T-helper 1 cell treated with Interleukin-12 subunit alpha and Interleukin-12 subunit beta and Interleukin-4 antibody, amounts not matched to agents 30 μg/mL and 1 μg/mL, for 36 hours (primary cell): ENCODE results near the gene MTREX.
A peak's percentile ranks its signal among the peaks of the same experiment; 100 is the strongest.
"Not testable (repeated sequence)": the region's sequence is repeated elsewhere in the genome, so short reads cannot be mapped to it uniquely, and the experiment has no call there.

ENCODE experiments used
- H3K27ac Mint-ChIP-seq: one replicate; pipeline ENCODE4 v1.8.0; 2021; ENCODE audit warnings: mild to moderate bottlenecking, mixed read lengths
- H3K27me3 Mint-ChIP-seq: one replicate; pipeline ENCODE4 v1.8.0; 2021; ENCODE audit warnings: low read depth, mixed read lengths
- H3K36me3 Mint-ChIP-seq: one replicate; pipeline ENCODE4 v1.8.0; 2021; ENCODE audit warnings: low read depth, mixed read lengths
- H3K4me1 Mint-ChIP-seq: one replicate; pipeline ENCODE4 v1.8.0; 2021; ENCODE audit warnings: low read depth, mixed read lengths
- H3K4me3 Mint-ChIP-seq: one replicate; pipeline ENCODE4 v1.8.0; 2021; ENCODE audit warnings: mild to moderate bottlenecking, moderate library complexity, mixed read lengths
- H3K9me3 Mint-ChIP-seq: one replicate; pipeline ENCODE4 v1.8.0; 2021; ENCODE audit warnings: mixed read lengths

Gene MTREX

DNA sequence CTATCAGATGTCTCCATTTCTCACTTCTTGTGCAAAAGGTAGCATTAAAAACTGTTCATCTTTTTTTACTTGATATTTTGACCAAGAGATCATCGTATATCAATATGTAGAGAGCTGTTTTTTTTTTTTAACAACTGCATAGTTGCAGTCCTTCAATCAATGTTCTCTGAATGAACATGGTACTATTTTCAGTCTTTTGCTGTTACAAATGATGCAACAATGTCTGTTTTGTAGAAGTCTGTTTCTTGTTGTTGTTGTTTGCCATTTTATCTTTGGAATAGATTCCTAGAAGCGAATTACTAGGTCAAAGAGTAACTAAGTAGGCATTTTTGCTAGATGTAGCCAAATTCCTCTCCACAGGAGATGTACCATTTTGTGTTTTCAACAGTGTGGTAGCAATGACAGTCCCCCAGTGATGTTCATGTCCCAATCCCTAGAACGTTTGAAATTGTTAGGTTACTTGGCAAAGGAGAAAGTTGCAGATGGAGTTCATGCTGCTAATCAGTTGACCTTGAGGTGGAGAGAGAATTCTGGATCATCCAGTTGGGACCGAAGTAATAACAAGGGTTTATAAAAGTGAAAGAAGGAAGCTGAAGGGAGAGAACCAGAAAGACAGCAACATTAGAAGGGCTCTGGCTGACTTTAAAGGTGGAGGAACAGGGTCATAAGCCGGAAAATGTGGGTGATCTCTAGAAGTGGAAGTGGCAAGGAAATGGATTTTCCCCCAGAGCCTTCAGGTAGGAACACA lies 6.3 kb downstream of the MTREX start:
- Mint-ChIP-seq H3K36me3 (peaks cover 35% of the 10 kb centered on the region), H3K9me3 (peaks cover 3% of the 10 kb centered on the region), H3K27ac (no peak overlapping the region), H3K27me3 (no peaks in the 10 kb centered on the region), H3K4me1 (peaks cover 26% of the 10 kb centered on the region), H3K4me3 (no peak overlapping the region)

DNA sequence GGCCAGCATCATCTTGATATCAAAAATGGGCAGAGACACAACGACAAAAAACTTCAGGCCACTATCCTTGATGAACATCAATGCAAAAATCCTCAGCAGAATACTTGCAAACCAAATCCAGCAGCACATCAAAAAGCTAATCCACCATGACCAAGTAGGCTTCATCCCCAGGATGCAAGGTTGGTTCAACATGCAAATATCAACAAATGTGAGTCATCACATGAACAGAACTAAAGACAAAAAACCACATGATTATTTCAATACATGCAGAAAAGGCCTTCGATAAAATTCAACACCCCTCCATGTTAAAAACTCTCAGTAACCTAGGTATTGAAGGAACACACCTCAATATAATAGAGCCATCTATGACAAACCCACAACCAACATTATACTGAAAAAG lies 8.5 kb downstream of the MTREX start:
- Mint-ChIP-seq H3K9me3 (peaks cover 3% of the 10 kb centered on the region), H3K4me1 (peaks cover 23% of the 10 kb centered on the region), H3K27ac (no peak overlapping the region), H3K27me3 (no peaks in the 10 kb centered on the region), H3K36me3 (peaks cover 34% of the 10 kb centered on the region), H3K4me3 (no peak overlapping the region)

DNA sequence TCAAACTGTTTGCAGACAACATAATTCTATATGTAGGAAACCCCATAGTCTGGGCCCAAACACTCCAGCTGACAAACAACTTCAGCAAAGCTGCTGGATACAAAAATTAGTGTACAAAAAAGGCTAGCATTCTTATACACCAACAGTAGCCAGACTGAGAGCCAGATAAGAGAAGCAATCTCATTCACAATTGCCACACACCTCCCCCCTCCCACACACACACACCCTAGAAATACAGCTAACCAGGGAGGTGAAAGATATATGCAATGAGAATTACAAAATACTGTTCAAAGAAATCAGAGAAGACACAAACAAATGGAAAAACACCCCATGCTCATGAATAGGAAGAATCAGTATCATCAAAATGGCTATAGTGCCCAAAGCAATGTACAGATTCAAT lies 9.0 kb downstream of the MTREX start:
- H3K27ac Mint-ChIP-seq = no peak overlapping the region

DNA sequence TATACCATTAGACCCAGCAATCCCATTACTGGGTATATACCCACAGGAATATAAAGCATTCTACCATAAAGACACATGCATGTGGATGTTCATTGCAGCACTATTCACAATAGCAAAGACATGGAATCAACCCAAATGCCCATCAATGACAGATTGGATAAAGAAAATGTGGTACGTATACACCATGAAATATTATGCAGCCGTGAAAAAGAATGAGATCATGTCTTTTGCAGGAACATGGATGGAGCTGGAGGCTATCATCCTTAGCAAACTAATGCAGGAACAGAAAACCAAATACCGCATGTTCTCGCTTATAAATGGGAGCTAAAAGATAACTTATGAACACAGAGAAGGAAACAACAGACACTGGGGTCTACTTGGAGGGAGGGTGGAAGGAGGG lies 10.4 kb downstream of the MTREX start:
- Mint-ChIP-seq H3K36me3 (peaks cover 28% of the 10 kb centered on the region), H3K4me1 (peaks cover 17% of the 10 kb centered on the region)
- H3K9me3 Mint-ChIP-seq, H3K4me3 Mint-ChIP-seq, H3K27ac Mint-ChIP-seq, H3K27me3 Mint-ChIP-seq: not testable (repeated sequence)

More for the DNA sequence above, 9.0 kb downstream of the MTREX start:
- no peaks in the 10 kb centered on the region for H3K27me3 Mint-ChIP-seq
- peaks cover 19% of the 10 kb centered on the region for H3K4me1 Mint-ChIP-seq
- H3K9me3 Mint-ChIP-seq = peaks cover 3% of the 10 kb centered on the region
- H3K36me3 Mint-ChIP-seq = peaks cover 31% of the 10 kb centered on the region
- H3K4me3 Mint-ChIP-seq = no peak overlapping the region

DNA sequence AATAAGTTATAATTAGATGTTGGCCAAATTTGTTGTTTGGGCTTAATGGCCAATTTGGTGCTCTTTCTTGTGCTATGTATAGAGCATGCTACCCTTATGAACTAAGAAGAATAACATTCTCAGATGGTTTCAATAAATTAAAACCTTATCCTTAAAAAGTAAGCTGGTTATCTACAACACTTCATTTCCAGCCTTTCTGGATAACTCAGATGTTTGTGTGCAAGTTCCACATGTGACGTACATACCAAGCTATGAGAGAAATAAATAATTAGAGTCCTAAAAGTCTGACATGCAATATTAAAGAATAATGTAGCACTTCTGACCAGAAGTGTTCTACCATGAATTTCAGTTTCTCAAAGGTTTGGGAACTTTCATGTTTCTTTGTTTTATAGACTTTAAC lies 11.7 kb downstream of the MTREX start:
- Mint-ChIP-seq H3K27ac (no peak overlapping the region), H3K4me3 (no peak overlapping the region), H3K4me1 (peaks cover 10% of the 10 kb centered on the region), H3K9me3 (peaks cover 3% of the 10 kb centered on the region), H3K27me3 (no peaks in the 10 kb centered on the region), H3K36me3 (peaks cover 22% of the 10 kb centered on the region)

DNA sequence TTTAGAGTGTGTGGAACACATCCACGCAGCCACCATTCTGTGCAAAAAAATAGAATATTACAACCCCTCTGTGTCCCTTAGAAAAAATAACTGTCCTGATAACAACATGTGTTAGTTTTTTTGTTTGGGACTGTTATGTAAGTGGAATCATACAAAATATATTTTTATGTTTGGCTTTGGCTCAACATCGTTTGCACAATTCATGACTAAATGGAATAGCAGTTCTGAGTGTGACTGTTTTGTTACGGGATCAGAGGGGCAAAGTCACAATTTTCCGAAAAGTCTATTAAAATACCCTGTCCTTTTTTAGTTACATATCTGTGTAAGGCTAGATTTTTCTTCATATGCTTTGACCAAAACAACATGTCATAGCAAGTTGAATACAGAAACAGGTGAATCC lies 12.8 kb downstream of the MTREX start:
- Mint-ChIP-seq H3K9me3 (peaks cover 3% of the 10 kb centered on the region), H3K4me1 (peaks cover 8% of the 10 kb centered on the region), H3K36me3 (peaks cover 24% of the 10 kb centered on the region), H3K27me3 (no peaks in the 10 kb centered on the region), H3K27ac (no peak overlapping the region), H3K4me3 (no peak overlapping the region)

DNA sequence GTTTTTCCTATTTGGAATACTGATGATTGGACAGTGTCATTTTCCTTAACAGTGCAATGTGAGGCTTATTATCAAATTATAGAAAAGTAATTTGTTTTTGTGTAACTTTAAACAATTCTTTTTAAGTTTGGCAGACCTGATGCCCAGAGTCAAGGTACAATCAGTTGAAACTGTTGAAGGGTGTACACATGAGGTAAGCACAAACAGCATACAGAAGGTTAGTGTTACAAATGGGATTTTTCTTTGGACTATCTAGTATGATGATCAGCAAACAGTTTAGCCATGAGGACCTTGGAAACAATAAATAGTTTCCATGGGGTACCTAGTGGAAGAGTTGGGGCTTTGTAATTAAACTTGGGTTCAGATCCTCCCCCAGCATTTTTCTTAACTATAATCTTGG lies 16.2 kb downstream of the MTREX start:
- H3K4me1 Mint-ChIP-seq = peaks cover 13% of the 10 kb centered on the region
- H3K27ac Mint-ChIP-seq = no peak overlapping the region
- H3K9me3 Mint-ChIP-seq = no peaks in the 10 kb centered on the region
- no peak overlapping the region for H3K4me3 Mint-ChIP-seq
- H3K36me3 Mint-ChIP-seq = peaks cover 14% of the 10 kb centered on the region
- H3K27me3 Mint-ChIP-seq = no peaks in the 10 kb centered on the region

DNA sequence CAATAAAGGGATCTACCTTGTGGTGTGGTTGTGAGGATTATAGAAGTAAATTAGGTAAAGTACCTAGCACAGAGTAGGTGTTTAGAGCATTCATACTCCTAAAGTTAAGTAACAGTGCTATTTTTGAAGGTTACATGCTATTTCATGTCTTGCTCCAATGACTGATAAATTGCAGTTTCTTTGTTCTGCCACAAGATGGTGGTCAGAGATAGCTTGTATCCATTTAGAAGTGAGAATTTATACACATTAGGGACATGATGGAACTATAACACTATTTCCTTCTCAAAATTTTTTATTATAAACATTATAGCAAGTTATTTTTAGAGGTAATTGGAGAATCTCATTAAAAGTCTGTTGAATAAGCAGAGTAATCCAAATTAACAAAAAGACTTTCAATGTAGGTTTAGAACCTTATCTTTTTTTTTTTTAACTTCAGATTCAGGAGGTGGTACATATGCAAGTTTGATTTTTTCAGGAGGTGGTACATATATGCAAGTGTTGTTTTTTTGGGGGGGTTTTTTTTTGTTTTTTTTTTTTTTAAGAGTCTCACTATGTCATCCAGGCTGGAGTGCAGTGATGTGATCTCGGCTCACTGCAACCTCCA lies 17.1 kb downstream of the MTREX start:
- no peak overlapping the region for H3K4me3 Mint-ChIP-seq
- no peaks in the 10 kb centered on the region for H3K9me3 Mint-ChIP-seq
- H3K36me3 Mint-ChIP-seq = peaks cover 18% of the 10 kb centered on the region
- peak overlapping the region; percentile 12 for H3K27ac Mint-ChIP-seq
- H3K4me1 Mint-ChIP-seq = peaks cover 13% of the 10 kb centered on the region
- H3K27me3 Mint-ChIP-seq = no peaks in the 10 kb centered on the region

DNA sequence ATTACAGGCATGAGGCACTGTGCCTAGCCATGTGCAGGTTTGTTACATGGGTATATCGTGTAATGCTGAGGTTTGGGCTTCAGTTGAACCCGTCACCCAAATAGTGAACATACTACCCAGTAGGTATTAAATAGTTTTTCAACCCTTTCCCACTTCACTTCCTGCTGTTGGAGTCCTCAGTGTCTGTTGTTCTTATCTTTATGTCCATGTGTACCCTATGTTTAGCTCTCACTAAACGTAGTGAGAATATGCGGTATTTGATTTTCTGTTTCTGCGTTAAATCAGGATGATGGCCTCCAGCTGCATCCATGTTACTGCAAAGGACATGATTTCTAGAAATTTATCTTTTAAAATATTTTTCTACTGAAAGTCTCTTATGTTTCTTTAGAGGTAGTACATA lies 17.8 kb downstream of the MTREX start:
- Mint-ChIP-seq H3K4me1 (peaks cover 17% of the 10 kb centered on the region), H3K27me3 (no peaks in the 10 kb centered on the region), H3K27ac (no peak overlapping the region), H3K9me3 (no peaks in the 10 kb centered on the region), H3K4me3 (no peak overlapping the region), H3K36me3 (peaks cover 24% of the 10 kb centered on the region)

DNA sequence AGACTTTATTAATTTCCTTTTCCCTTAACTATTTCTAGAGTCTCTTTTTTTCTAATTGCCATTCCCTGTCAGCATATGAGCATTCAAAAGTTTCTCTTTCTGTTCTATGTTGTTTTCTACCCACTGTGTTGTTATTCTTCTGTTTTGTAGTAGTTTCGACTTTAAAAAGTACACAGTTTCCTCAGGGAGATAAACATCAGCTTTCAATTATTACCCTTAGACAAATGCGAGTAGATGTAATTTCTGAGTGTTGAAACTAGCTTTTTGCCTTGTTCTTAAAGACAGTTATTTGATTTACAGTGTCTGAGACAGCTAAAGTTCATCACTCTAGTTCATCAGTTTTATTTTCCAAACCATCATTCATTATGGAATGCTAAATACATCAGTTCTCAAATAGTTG lies 19.5 kb downstream of the MTREX start:
- Mint-ChIP-seq H3K27me3 (no peaks in the 10 kb centered on the region), H3K4me1 (peaks cover 21% of the 10 kb centered on the region), H3K36me3 (peaks cover 36% of the 10 kb centered on the region), H3K27ac (peak overlapping the region; percentile 53), H3K9me3 (no peaks in the 10 kb centered on the region), H3K4me3 (peak overlapping the region; percentile 4)

DNA sequence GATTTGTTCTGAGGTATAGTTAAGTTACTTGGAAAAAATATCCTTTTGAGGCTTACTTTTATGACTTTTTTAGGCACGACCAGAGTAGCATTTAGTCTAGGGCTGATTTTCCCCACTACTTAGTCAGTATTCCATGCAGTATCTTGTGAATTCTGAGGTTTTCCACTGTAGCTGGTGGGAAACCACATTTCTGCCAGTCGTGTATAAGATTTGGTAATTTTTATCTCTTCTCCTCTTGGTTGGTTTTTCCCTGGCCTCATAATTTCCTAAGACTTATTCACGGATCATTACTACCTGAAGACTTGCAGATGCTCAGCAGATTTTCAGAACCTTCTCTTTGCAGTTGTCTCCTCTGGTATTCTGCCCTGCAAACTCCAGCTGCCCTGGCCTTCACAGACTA lies 23.5 kb downstream of the MTREX start:
- peaks cover 19% of the 10 kb centered on the region for H3K4me1 Mint-ChIP-seq
- H3K27me3 Mint-ChIP-seq = no peaks in the 10 kb centered on the region
- H3K27ac Mint-ChIP-seq = no peak overlapping the region
- no peaks in the 10 kb centered on the region for H3K9me3 Mint-ChIP-seq
- peaks cover 52% of the 10 kb centered on the region for H3K36me3 Mint-ChIP-seq
- no peak overlapping the region for H3K4me3 Mint-ChIP-seq

DNA sequence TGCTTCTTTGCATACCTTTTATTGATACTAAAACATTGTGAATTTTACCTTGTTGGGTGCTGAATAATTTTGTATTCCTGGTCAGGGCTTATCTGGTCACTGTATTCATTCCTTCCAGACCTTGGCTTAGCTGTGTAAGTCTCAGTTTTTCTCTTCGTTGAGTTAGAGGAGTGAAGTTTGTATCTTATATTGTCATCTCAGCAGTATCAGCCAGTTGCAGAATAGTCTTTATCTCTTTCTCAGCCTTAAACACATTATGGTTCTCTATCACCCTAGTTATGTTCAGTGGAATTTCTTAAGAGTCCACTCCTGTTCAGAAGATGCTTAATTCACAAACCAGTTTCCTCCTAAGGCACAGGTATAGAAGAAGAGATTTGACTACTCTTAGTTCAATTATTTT lies 25.2 kb downstream of the MTREX start:
- Mint-ChIP-seq H3K4me3 (no peak overlapping the region), H3K27me3 (no peaks in the 10 kb centered on the region), H3K27ac (no peak overlapping the region), H3K36me3 (peaks cover 46% of the 10 kb centered on the region), H3K4me1 (peaks cover 14% of the 10 kb centered on the region), H3K9me3 (no peaks in the 10 kb centered on the region)

DNA sequence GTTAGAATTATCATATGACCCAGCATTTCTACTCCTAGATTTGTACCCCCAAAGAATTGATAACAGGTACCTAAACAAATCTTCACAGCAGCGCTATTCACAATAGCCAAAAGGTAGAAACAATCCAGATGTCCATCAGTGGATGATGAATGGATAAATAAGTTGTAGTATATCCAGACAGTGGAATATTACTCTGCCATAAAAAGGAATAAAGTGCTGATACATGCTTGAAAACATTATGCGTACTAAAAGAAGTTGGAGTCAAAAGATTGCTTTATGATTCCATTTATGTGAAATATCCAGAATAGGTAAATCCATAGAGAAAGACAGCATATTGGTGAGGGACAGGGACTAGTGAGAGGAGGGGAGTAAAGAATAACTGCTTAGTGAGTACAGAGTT lies 26.0 kb downstream of the MTREX start:
- no peak overlapping the region for H3K27ac Mint-ChIP-seq
- H3K36me3 Mint-ChIP-seq = peaks cover 44% of the 10 kb centered on the region
- H3K27me3 Mint-ChIP-seq = no peaks in the 10 kb centered on the region
- H3K9me3 Mint-ChIP-seq = no peaks in the 10 kb centered on the region
- H3K4me3 Mint-ChIP-seq = no peak overlapping the region
- peaks cover 21% of the 10 kb centered on the region for H3K4me1 Mint-ChIP-seq

DNA sequence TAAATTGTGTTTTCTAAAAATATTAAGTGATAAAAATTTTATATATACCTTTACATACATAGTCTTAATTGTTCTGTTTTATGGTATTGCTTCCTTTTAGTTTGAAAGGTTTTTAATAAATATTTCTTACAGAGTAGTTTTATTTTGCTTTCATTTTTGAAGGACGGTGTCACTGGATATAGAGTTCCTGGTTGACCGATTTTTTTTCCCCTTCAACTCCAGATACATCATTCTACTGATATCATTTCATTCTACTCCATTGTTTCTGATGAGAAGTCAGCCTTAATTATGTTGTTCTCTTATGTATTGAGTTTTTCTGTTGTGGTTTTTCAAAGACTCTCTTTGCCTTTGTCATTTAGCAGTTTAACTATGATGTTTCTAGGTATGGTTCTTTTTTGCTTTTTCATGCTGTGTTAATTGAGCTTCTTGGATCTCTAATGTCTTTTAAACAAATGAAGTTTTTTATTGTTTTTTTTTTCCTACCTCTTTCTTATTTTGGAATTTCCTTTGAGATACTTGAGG lies 30.4 kb downstream of the MTREX start:
- H3K27me3 Mint-ChIP-seq = no peaks in the 10 kb centered on the region
- no peaks in the 10 kb centered on the region for H3K9me3 Mint-ChIP-seq
- H3K36me3 Mint-ChIP-seq = peaks cover 24% of the 10 kb centered on the region
- H3K4me1 Mint-ChIP-seq = peaks cover 15% of the 10 kb centered on the region
- H3K27ac Mint-ChIP-seq = peak overlapping the region; percentile 63
- peak overlapping the region; percentile 45 for H3K4me3 Mint-ChIP-seq

DNA sequence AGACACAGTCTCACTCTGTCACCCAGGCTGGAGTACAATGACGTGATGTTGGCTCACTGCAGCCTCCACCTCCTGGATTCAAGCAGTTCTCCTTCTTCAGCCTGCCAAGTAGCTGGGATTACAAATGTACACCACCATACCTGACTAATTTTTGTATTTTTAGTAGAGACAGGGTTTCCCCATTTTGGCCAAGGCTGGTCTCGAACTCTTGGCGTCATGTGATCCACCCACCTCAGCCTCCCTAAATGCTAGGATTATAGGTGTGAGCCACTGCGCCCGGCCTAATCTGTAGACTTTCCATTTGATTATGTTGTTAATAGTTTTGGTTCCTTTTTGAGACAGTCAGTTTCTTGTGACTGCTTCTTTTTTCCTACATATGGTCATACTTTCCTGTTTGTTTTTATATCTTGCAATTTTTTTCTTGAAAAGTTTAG lies 31.0 kb downstream of the MTREX start:
- peak overlapping the region; percentile 13 for H3K27ac Mint-ChIP-seq
- H3K9me3 Mint-ChIP-seq = no peaks in the 10 kb centered on the region
- no peak overlapping the region for H3K4me3 Mint-ChIP-seq
- H3K27me3 Mint-ChIP-seq = no peaks in the 10 kb centered on the region
- H3K4me1 Mint-ChIP-seq = peaks cover 14% of the 10 kb centered on the region
- H3K36me3 Mint-ChIP-seq = peaks cover 24% of the 10 kb centered on the region
